Ovary (tissue), 9 donors: Measurements from ENCODE around the gene FTCDNL1. TPM values are rescaled to one million over a fixed set of nuclear protein-coding genes. Genes with fewer than 3 reads are reported as not detected.

Source experiments
- DNase-seq, 5 donors: peaks; one replicate each; pipeline ENCODE4 v3.0.0-alpha.2; 2019 to 2020
- H3K27ac ChIP-seq, 2 donors: fragments of 200-600 bp; one replicate each; pipeline versions ENCODE4 v1.5.1 to v1.8.0; 2019 to 2022
- H3K27me3 ChIP-seq: fragments of 200-600 bp; one replicate; pipeline ENCODE4 v1.8.0; 2022
- H3K36me3 ChIP-seq: fragments of 200-600 bp; sonication (generic); one replicate; pipeline ENCODE4 v1.5.1; 2019
- H3K4me1 ChIP-seq: one replicate; pipeline ENCODE4 v1.8.1; 2013; ENCODE audit warnings: mild to moderate bottlenecking, moderate library complexity; ENCODE audit not compliant: insufficient read depth
- H3K4me3 ChIP-seq: fragments of 200-600 bp; sonication (generic); one replicate; pipeline ENCODE4 v1.5.1; 2017
- H3K9me3 ChIP-seq, 2 donors: fragments of 200-600 bp in 1 of 2; sonication (generic) in 1 of 2; one replicate each; pipeline versions ENCODE4 v1.5.1 to v1.8.1; 2013 to 2019; ENCODE audit warnings: mild to moderate bottlenecking in 1 of 2, moderate library complexity in 1 of 2
- CTCF ChIP-seq, 3 donors: fragments of 450-650 bp in 2 of 3; fragments of 200-600 bp in 1 of 3; IDR thresholded peaks; one replicate each; pipeline versions ENCODE4 v1.5.1 to v1.8.0; 2016 to 2022; ENCODE audit warnings: antibody characterized with exemption in 3 of 3, mild to moderate bottlenecking in 1 of 3
- EP300 ChIP-seq: sonication (generic); formaldehyde crosslinking; IDR thresholded peaks from one replicate; pipeline ENCODE4 v1.6.1; 2017; ENCODE audit warnings: antibody characterized with exemption
- POLR2A ChIP-seq: fragments of 450-650 bp; IDR thresholded peaks from one replicate; pipeline ENCODE4 v1.6.1; 2017; ENCODE audit warnings: antibody characterized with exemption, mild to moderate bottlenecking, moderate library complexity
- WGBS, 3 donors: extraction: QIAGEN DNeasy Blood & Tissue Kit in 1 of 3; methylation state at CpG; one replicate each; pipeline versions ENCODE4 v1.1.5 to v1.1.7; 2013 to 2017; 5-methylcytosine and 5-hydroxymethylcytosine counted together
- intact Hi-C, 4 donors: fragments of 100-400 bp; cut with DNase I; formaldehyde crosslinking; loops; one replicate each; pipeline versions ENCODE4 v1.11.0 to v1.15.1; 2022 to 2023
- polyA plus RNA-seq, 2 donors: library from polyadenylated mRNA; stranded (reverse); fragments of 200-250 nt in 1 of 2; fragments of 350-450 nt in 1 of 2; fragmentation: Illumina TruSeq in 1 of 2; extraction: RNeasy Lipid Tissue Mini Kit (QIAGEN cat#74804) in 1 of 2; gene quantifications; one replicate each; pipeline ENCODE4 v1.2.3, GENCODE V29; 2013 to 2014
- total RNA-seq, 7 donors: library from RNA; depleted of rRNA in 2 of 7; stranded (reverse); fragments of >200 nt in 2 of 7; fragmentation: NEBNext Ultra II Directional in 3 of 7; extraction: Animal tissue kit (Norgen Biotek cat#: 25700) in 3 of 7; gene quantifications; one replicate each; pipeline versions ENCODE4 v1.1.0 to v1.2.4, GENCODE V29; 2016 to 2023
- donor health status: DM: no; HTN: no; CAD: no; lungs with moderate emphysema.
- donor health status: DM: no; HTN: no; CAD: no.
- donor health status: Bipolar disorder and iron deficiency.
- donor health status: DM: yes; HTN: yes; CAD: no.
- donor health status: DM: no; HTN: no; CAD: no.
- donor health status: DM: yes; HTN: yes; CAD: no.

Gene FTCDNL1
- total and polyA plus RNA-seq, 9 donors = 0.56 to 3.4 (median 2.1) TPM

DNA sequence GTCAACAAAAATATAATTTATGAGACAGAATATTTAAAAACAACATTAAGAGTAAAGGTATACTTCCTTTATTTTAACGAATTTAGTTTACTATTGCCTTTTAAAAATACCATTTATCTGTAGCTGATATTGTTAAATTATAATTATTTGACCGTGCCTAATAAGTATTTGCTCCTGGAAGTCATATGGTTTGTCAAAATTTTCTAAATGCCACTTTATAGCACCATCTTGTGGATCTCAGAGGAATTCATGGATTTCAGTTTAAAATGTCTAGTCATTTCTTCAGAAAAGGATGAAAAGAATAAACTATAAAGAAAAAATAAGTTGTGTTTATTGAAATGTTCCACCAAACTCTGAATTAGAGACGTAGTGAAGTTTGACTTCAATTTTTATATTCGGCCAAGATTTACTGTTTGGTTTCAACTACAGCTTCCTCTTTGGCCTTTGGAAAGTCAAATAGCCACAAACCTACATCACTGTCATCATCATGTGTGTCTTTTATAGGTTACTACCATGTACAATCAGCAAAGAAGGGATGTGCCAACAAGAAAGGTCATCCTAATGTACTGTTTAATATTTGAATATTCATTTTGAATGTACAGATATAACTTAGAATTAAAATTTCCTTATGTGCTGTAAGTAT, 10.3 kb upstream of the FTCDNL1 start:
- Histone ChIP-seq H3K4me3 (no peak overlapping the region), H3K4me1 (no peaks in the 10 kb centered on the region), H3K36me3 (no peaks in the 10 kb centered on the region), H3K9me3 (no peaks in the 10 kb centered on the region), H3K27ac (no peak overlapping the region), H3K27me3 (no peaks in the 10 kb centered on the region)
- 5 to 9% (median 6%) methylated on average over 4 of the region's 4 CpGs for whole genome bisulfite sequencing, 3 donors
- intact Hi-C loops = no loop called here
- no peak for DNase-seq
- peak in 1 of 3 donors; percentile 29 for TF ChIP-seq CTCF (IDR thresholded peaks at IDR 0.05)
- TF ChIP-seq POLR2A = no peak

GRCh38 chr2:199855812-199856211, 4.8 kb upstream of the FTCDNL1 start:
- no peaks in the 10 kb centered on the region for H3K9me3 ChIP-seq
- TF ChIP-seq EP300 (no peak), CTCF (IDR thresholded peaks at IDR 0.05) (no peak), POLR2A (no peak)

DNA sequence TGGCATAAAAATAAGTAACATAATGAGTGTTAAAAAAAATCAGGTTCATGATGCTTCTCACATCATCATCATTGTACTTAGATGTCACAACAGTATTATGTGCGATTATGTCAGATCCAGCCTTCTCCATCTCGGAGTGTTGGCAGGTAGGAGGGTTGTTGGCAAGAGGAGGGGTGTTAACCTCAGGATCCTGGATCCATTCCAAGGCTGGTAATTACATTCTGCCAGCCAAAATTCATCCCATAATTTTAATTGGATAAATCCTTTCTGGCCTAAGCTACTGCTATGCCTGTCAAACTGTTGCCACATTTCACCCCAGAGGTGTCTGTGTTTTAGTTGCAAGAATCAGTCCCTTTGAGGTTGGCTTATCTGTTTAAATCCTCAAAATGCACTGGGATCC, 891 bp upstream of the FTCDNL1 start:
- 81 to 86% (median 84%) methylated on average over 2 of the region's 2 CpGs for WGBS, 3 donors
- TF ChIP-seq EP300 (no peak), POLR2A (no peak), CTCF (IDR thresholded peaks at IDR 0.05) (no peak)
- no peaks in the 10 kb centered on the region for H3K36me3 ChIP-seq
- H3K27ac ChIP-seq = no peak overlapping the region
- no peaks in the 10 kb centered on the region for H3K4me1 ChIP-seq
- H3K4me3 ChIP-seq = no peak overlapping the region
- no peak for DNase-seq
- H3K27me3 ChIP-seq = no peaks in the 10 kb centered on the region
- no peaks in the 10 kb centered on the region for H3K9me3 ChIP-seq
- intact Hi-C loops = no loop called here

More at GRCh38 chr2:199855812-199856211, 4.8 kb upstream of the FTCDNL1 start:
- H3K36me3 ChIP-seq = no peaks in the 10 kb centered on the region
- no peaks in the 10 kb centered on the region for H3K27me3 ChIP-seq
- no peak overlapping the region for H3K27ac ChIP-seq
- no peaks in the 10 kb centered on the region for H3K4me1 ChIP-seq
- DNase-seq = no peak
- no peak overlapping the region for H3K4me3 ChIP-seq
- 29 to 49% (median 38%) methylated on average over 4 of the region's 4 CpGs for WGBS, 3 donors
- intact Hi-C loops = no loop called here

- no peaks in the 10 kb centered on the region for H3K36me3 ChIP-seq
- H3K9me3 ChIP-seq = no peaks in the 10 kb centered on the region
- WGBS, 3 donors = 8 to 22% (median 9%) methylated on average over 8 of the region's 8 CpGs
- intact Hi-C loops = no loop called here
- no peaks in the 10 kb centered on the region for H3K27me3 ChIP-seq
- peak overlapping the region; percentile 69 for H3K4me3 ChIP-seq
- no peak for TF ChIP-seq CTCF (IDR thresholded peaks at IDR 0.05)
- no peak for TF ChIP-seq POLR2A
- TF ChIP-seq EP300 = no peak
- H3K4me1 ChIP-seq = no peaks in the 10 kb centered on the region
- peak overlapping the region in 1 of 2 donors; percentile 8 for H3K27ac ChIP-seq
- no peak for DNase-seq
Observed at GRCh38 chr2:199851501-199851810, 464 bp upstream of the FTCDNL1 start.
